HepG2 (cell line): Measurements from ENCODE around the gene APOL4. TPM values are rescaled to one million over a fixed set of nuclear protein-coding genes. Genes with fewer than 3 reads are reported as not detected.

ENCODE experiments used
- HOXA9 ChIP-seq: sonication (generic); formaldehyde crosslinking; IDR thresholded peaks from 2 replicates; pipeline ENCODE4 v1.8.1; 2022; ENCODE audit warnings: missing genetic modification reagents, mild to moderate bottlenecking, moderate library complexity, borderline replicate concordance
- KAT8 ChIP-seq: IDR thresholded peaks from 2 replicates; pipeline ENCODE4 v1.6.1; 2016; ENCODE audit warnings: missing genetic modification reagents, missing compliant biosample characterization
- ZNF543 ChIP-seq: sonication (generic); formaldehyde crosslinking; IDR thresholded peaks from 2 replicates; pipeline ENCODE4 v1.4.0; 2020; ENCODE audit warnings: mild to moderate bottlenecking, missing genetic modification reagents
- polyA plus RNA-seq, 8 experiments: library from polyadenylated mRNA; depleted of rRNA in 3 of 8; stranded (reverse) in 7 of 8; unstranded in 1 of 8; fragments of >200 nt; fragmentation: Illumina TruSeq in 4 of 8; extraction: Trizol in 4 of 8; gene quantifications; 2 replicates each; pipeline versions ENCODE4 v1.2.1 to v1.2.3, GENCODE V29; 2011 to 2016; ENCODE audit warnings: low read depth in 4 of 8, missing spikeins in 1 of 8, mixed read lengths in 1 of 8; ENCODE audit not compliant: insufficient read depth in 1 of 8
- total RNA-seq, 5 experiments: library from RNA; depleted of rRNA; stranded (reverse); fragments of >200 nt; fragmentation: Illumina TruSeq; extraction: Trizol; gene quantifications; 2 replicates each; pipeline ENCODE4 v1.2.3, GENCODE V29; 2016; ENCODE audit warnings: low read depth in 1 of 5
- TF ChIP-seq, protein P1 (sequence below): sonication (generic); formaldehyde crosslinking; conservative IDR thresholded peaks from 2 replicates; pipeline ENCODE4 v1.4.0; 2020; ENCODE audit warnings: mild to moderate bottlenecking, missing genetic modification reagents, moderate library complexity
- TF ChIP-seq, protein P2 (sequence below): IDR thresholded peaks from 2 replicates; pipeline ENCODE4 v1.4.0; 2020; ENCODE audit warnings: mild to moderate bottlenecking, missing genetic modification reagents
- TF ChIP-seq, protein P3 (sequence below): sonication (generic); formaldehyde crosslinking; IDR thresholded peaks from 2 replicates; pipeline ENCODE4 v1.9.0; 2021; ENCODE audit warnings: missing genetic modification reagents, borderline replicate concordance

Gene APOL4
- total and polyA plus RNA-seq, 2 of the 13 experiments (the other 11 are each of a cell fraction or from before 2014, with no cell fraction given), result 0.77 to 2.8 TPM

DNA sequence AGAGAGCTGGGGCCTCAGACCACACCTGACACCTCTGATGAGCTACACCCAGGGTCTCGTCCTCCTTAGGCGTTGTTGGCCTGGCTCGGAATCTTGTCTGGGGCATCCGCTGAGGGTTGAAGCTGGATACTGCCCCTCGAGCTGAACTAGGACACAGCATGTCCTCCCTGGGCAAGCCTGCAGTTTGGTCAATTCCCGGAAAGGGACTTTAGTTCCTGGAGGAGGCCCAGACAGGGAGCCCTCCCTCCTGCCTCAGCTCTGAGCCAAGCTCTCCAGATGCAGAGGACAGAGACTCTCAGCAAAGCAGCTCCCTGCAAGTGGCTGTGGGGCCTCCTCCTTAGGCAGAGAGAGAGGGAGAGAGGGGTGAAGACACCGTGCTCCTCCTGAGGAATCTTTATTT lies 45.9 kb downstream of the APOL4 start (continued):
- TF ChIP-seq, protein P1, sequence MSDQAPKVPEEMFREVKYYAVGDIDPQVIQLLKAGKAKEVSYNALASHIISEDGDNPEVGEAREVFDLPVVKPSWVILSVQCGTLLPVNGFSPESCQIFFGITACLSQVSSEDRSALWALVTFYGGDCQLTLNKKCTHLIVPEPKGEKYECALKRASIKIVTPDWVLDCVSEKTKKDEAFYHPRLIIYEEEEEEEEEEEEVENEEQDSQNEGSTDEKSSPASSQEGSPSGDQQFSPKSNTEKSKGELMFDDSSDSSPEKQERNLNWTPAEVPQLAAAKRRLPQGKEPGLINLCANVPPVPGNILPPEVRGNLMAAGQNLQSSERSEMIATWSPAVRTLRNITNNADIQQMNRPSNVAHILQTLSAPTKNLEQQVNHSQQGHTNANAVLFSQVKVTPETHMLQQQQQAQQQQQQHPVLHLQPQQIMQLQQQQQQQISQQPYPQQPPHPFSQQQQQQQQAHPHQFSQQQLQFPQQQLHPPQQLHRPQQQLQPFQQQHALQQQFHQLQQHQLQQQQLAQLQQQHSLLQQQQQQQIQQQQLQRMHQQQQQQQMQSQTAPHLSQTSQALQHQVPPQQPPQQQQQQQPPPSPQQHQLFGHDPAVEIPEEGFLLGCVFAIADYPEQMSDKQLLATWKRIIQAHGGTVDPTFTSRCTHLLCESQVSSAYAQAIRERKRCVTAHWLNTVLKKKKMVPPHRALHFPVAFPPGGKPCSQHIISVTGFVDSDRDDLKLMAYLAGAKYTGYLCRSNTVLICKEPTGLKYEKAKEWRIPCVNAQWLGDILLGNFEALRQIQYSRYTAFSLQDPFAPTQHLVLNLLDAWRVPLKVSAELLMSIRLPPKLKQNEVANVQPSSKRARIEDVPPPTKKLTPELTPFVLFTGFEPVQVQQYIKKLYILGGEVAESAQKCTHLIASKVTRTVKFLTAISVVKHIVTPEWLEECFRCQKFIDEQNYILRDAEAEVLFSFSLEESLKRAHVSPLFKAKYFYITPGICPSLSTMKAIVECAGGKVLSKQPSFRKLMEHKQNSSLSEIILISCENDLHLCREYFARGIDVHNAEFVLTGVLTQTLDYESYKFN (CRISPR knock-in tag), result peak; percentile 35
- TF ChIP-seq KAT8 (peak; percentile 21; the same call in 1 of the 2 replicates), ZNF543 (CRISPR knock-in tag) (0 out of 2 replicates have a peak, but pooled peaks have one; percentile 6), HOXA9 (CRISPR knock-in tag) (no peak)
- TF ChIP-seq, protein P2, sequence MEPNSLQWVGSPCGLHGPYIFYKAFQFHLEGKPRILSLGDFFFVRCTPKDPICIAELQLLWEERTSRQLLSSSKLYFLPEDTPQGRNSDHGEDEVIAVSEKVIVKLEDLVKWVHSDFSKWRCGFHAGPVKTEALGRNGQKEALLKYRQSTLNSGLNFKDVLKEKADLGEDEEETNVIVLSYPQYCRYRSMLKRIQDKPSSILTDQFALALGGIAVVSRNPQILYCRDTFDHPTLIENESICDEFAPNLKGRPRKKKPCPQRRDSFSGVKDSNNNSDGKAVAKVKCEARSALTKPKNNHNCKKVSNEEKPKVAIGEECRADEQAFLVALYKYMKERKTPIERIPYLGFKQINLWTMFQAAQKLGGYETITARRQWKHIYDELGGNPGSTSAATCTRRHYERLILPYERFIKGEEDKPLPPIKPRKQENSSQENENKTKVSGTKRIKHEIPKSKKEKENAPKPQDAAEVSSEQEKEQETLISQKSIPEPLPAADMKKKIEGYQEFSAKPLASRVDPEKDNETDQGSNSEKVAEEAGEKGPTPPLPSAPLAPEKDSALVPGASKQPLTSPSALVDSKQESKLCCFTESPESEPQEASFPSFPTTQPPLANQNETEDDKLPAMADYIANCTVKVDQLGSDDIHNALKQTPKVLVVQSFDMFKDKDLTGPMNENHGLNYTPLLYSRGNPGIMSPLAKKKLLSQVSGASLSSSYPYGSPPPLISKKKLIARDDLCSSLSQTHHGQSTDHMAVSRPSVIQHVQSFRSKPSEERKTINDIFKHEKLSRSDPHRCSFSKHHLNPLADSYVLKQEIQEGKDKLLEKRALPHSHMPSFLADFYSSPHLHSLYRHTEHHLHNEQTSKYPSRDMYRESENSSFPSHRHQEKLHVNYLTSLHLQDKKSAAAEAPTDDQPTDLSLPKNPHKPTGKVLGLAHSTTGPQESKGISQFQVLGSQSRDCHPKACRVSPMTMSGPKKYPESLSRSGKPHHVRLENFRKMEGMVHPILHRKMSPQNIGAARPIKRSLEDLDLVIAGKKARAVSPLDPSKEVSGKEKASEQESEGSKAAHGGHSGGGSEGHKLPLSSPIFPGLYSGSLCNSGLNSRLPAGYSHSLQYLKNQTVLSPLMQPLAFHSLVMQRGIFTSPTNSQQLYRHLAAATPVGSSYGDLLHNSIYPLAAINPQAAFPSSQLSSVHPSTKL, result peak; percentile 31; the same call in 1 of the 2 replicates
- TF ChIP-seq, protein P3, sequence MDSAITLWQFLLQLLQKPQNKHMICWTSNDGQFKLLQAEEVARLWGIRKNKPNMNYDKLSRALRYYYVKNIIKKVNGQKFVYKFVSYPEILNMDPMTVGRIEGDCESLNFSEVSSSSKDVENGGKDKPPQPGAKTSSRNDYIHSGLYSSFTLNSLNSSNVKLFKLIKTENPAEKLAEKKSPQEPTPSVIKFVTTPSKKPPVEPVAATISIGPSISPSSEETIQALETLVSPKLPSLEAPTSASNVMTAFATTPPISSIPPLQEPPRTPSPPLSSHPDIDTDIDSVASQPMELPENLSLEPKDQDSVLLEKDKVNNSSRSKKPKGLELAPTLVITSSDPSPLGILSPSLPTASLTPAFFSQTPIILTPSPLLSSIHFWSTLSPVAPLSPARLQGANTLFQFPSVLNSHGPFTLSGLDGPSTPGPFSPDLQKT, result no peak
